HCT116 (cell line): ENCODE measurements around the gene BAG1. TPM values are rescaled to one million over a fixed set of nuclear protein-coding genes. Genes with fewer than 3 reads are reported as not detected.

Experiments used
- ATAC-seq: fragments of 200-7000 bp; cut with Tn5 transposase; 2 replicates; pipeline ENCODE4 v1.9.1; 2020; ENCODE audit warnings: mild to moderate bottlenecking, moderate library complexity
- BruUV-seq: library from RNA; stranded (reverse); fragments of 400-500 nt; replicated peaks from 2 replicates; lab custom pipeline; 2021; lab: Mats Ljungman, UMichigan
- CTCF ChIA-PET: fragments of 300-600 bp; sonication (Branson Sonifier 250); formaldehyde crosslinking; loops from one replicate; lab custom pipeline; 2021; ENCODE audit warnings: antibody characterized with exemption; lab: Charles Lee
- POLR2A ChIA-PET: fragments of 300-600, 350-600 bp; sonication (Branson Sonifier 250); formaldehyde crosslinking; loops from one replicate; lab custom pipeline; 2021; ENCODE audit warnings: antibody characterized with exemption; lab: Charles Lee
- RAD21 ChIA-PET, 2 experiments: fragments of 300-600 bp; sonication (Branson Sonifier 250); formaldehyde crosslinking; loops; one replicate each; lab custom pipeline; 2023; ENCODE audit warnings: low total read pairs in 2 of 2; ENCODE audit not compliant: uncharacterized antibody in 2 of 2, unreplicated experiment in 2 of 2, low non-redundant PET in 1 of 2; lab: Charles Lee
- DNase-seq: peaks from one replicate; pipeline ENCODE4 v3.0.0-alpha.2; 2010; ENCODE audit warnings: low read depth, low spot score
- H2AFZ ChIP-seq: fragments of 200-600 bp; shearing (Covaris generic), sonication (generic); 2 replicates; pipeline ENCODE4 v1.6.1; 2017; ENCODE audit warnings: low read depth, mixed run types, mixed read lengths, antibody characterized with exemption, low read length; ENCODE audit not compliant: poor library complexity, severe bottlenecking
- H3K27ac ChIP-seq: 2 replicates; pipeline ENCODE4 v1.5.1; 2012; ENCODE audit warnings: low read depth, low read length
- H3K27me3 ChIP-seq: fragments of 200-600 bp; sonication (generic); 2 replicates; pipeline ENCODE4 v1.6.1; 2016; ENCODE audit warnings: mixed run types, low read length, mixed read lengths; ENCODE audit not compliant: insufficient read depth
- H3K36me3 ChIP-seq, 2 experiments: fragments of 200-500 bp in 1 of 2; fragments of 200-600 bp in 1 of 2; sonication (Bioruptor generic) in 1 of 2; sonication (generic) in 1 of 2; 2 replicates each; pipeline versions ENCODE4 v1.5.1 to v1.6.1; 2014 to 2016; ENCODE audit warnings: low read length in 2 of 2, inconsistent platforms in 1 of 2, mixed read lengths in 1 of 2, mixed run types in 1 of 2; ENCODE audit not compliant: insufficient read depth in 2 of 2, control insufficient read depth in 1 of 2
- H3K4me1 ChIP-seq, 2 experiments: fragments of 200-600 bp in 1 of 2; sonication (generic) in 1 of 2; 2 replicates each; pipeline versions ENCODE4 v1.5.1 to v1.6.1; 2012 to 2017; ENCODE audit warnings: low read length in 2 of 2, inconsistent platforms in 1 of 2, mild to moderate bottlenecking in 1 of 2, mixed read lengths in 1 of 2, mixed run types in 1 of 2, moderate library complexity in 1 of 2; ENCODE audit not compliant: insufficient read depth in 2 of 2, control insufficient read depth in 1 of 2
- H3K4me2 ChIP-seq: fragments of 200-600 bp; sonication (generic); 2 replicates; pipeline ENCODE4 v1.6.1; 2017; ENCODE audit warnings: mixed run types, low read length, mixed read lengths
- H3K4me3 ChIP-seq, 2 experiments: fragments of 200-600 bp in 1 of 2; sonication (generic) in 1 of 2; replicated peaks in 1 of 2; 2 replicates each; pipeline ENCODE4 v1.5.1; 2011 to 2016; ENCODE audit warnings: low read length in 2 of 2, control low read depth in 1 of 2, low read depth in 1 of 2, mild to moderate bottlenecking in 1 of 2, mixed read lengths in 1 of 2, mixed run types in 1 of 2
- H3K79me2 ChIP-seq: fragments of 200-600 bp; sonication (generic); 2 replicates; pipeline ENCODE4 v1.6.1; 2017; ENCODE audit warnings: mild to moderate bottlenecking, mixed run types, low read length, moderate library complexity, mixed read lengths; ENCODE audit not compliant: insufficient read depth
- H3K9ac ChIP-seq: fragments of 200-600 bp; sonication (generic); 2 replicates; pipeline ENCODE4 v1.6.1; 2016; ENCODE audit warnings: low read length, mixed read lengths
- H3K9me2 ChIP-seq: fragments of 200-600 bp; sonication (generic), shearing (Covaris generic); 2 replicates; pipeline ENCODE4 v1.6.1; 2017; ENCODE audit warnings: mixed run types, mild to moderate bottlenecking, moderate library complexity; ENCODE audit not compliant: insufficient read depth
- H3K9me3 ChIP-seq, 2 experiments: fragments of 200-500 bp in 1 of 2; fragments of 200-600 bp in 1 of 2; sonication (Bioruptor generic) in 1 of 2; sonication (generic) in 1 of 2; 2 replicates each; pipeline ENCODE4 v1.6.1; 2014 to 2017; ENCODE audit warnings: low read length in 2 of 2, mixed read lengths in 2 of 2, inconsistent platforms in 1 of 2, low read depth in 1 of 2, mild to moderate bottlenecking in 1 of 2, mixed run types in 1 of 2, moderate library complexity in 1 of 2; ENCODE audit not compliant: control insufficient read depth in 1 of 2, insufficient read depth in 1 of 2
- H4K20me1 ChIP-seq: fragments of 200-600 bp; sonication (generic), shearing (Covaris generic); 2 replicates; pipeline ENCODE4 v1.6.1; 2017; ENCODE audit warnings: mixed run types, mild to moderate bottlenecking, moderate library complexity; ENCODE audit not compliant: insufficient read depth
- CBX3 ChIP-seq: IDR thresholded peaks from 2 replicates; pipeline ENCODE4 v1.6.1; 2012; ENCODE audit warnings: low read depth
- EGR1 ChIP-seq: IDR thresholded peaks from 2 replicates; pipeline ENCODE4 v1.6.1; 2012; ENCODE audit warnings: low read depth
- EZH2phosphoT487 ChIP-seq: fragments of 200-600 bp; IDR thresholded peaks from 2 replicates; pipeline ENCODE4 v1.6.1; 2018; ENCODE audit warnings: antibody characterized with exemption, borderline replicate concordance
- FOSL1 ChIP-seq: IDR thresholded peaks from 2 replicates; pipeline ENCODE4 v1.6.1; 2012; ENCODE audit warnings: low read depth
- JUND ChIP-seq: IDR thresholded peaks from 2 replicates; pipeline ENCODE4 v1.6.1; 2012
- POLR2A ChIP-seq: IDR thresholded peaks from 2 replicates; pipeline ENCODE4 v1.7.0; 2011; ENCODE audit warnings: borderline replicate concordance; ENCODE audit not compliant: insufficient read depth, insufficient read length; ENCODE audit errors: extremely low read depth
- POLR2AphosphoS5 ChIP-seq: IDR thresholded peaks from 2 replicates; pipeline ENCODE4 v1.6.1; 2011; ENCODE audit warnings: mild to moderate bottlenecking, low read depth, low read length, moderate library complexity
- RAD21 ChIP-seq: IDR thresholded peaks from 2 replicates; pipeline ENCODE4 v1.6.1; 2012; ENCODE audit warnings: low read depth, mild to moderate bottlenecking
- SIN3A ChIP-seq: IDR thresholded peaks from 2 replicates; pipeline ENCODE4 v1.6.1; 2012; ENCODE audit warnings: low read depth
- SP1 ChIP-seq: IDR thresholded peaks from 2 replicates; pipeline ENCODE4 v1.6.1; 2012; ENCODE audit warnings: low read depth
- SRF ChIP-seq: IDR thresholded peaks from 2 replicates; pipeline ENCODE4 v1.6.1; 2012; ENCODE audit warnings: low read depth
- TCF7L2 ChIP-seq: IDR thresholded peaks from 2 replicates; pipeline ENCODE4 v1.7.0; 2011; ENCODE audit warnings: borderline replicate concordance, inconsistent platforms; ENCODE audit not compliant: insufficient read depth, insufficient read length; ENCODE audit errors: extremely low read depth
- YY1 ChIP-seq: IDR thresholded peaks from 2 replicates; pipeline ENCODE4 v1.6.1; 2011; ENCODE audit warnings: low read length, low read depth, moderate library complexity, mild to moderate bottlenecking; ENCODE audit not compliant: insufficient replicate concordance; ENCODE audit errors: extremely low read depth
- ZFX ChIP-seq: fragments of 450-650 bp; IDR thresholded peaks from 2 replicates; pipeline ENCODE4 v1.6.1; 2017
- ZNF274 ChIP-seq: fragments of 200-500 bp; sonication (Bioruptor generic); IDR thresholded peaks from 2 replicates; pipeline ENCODE4 v1.6.1; 2014; ENCODE audit warnings: mild to moderate bottlenecking, low read depth, low read length, inconsistent platforms
- intact Hi-C: fragments of 100-400 bp; cut with micrococcal nuclease; formaldehyde crosslinking; loops from 2 replicates; pipeline ENCODE4 v1.10.0; 2022
- total RNA-seq: library from RNA; stranded (reverse); gene quantifications from one replicate; pipeline ENCODE4 v1.2.1, GENCODE V29; 2021; ENCODE audit not compliant: unreplicated experiment
- TF ChIP-seq, protein P1 (sequence below): IDR thresholded peaks from 2 replicates; pipeline ENCODE4 v1.6.1; 2011; ENCODE audit warnings: mild to moderate bottlenecking, low read length, moderate library complexity; ENCODE audit not compliant: insufficient replicate concordance; ENCODE audit errors: extremely low read depth
- TF ChIP-seq, protein P2 (sequence below), 3 experiments: fragments of 200-600 bp in 1 of 3; sonication (generic) in 1 of 3; IDR thresholded peaks in 2 of 3; conservative IDR thresholded peaks in 1 of 3; 2 replicates each; pipeline ENCODE4 v1.5.1; 2012 to 2017; ENCODE audit warnings: low read depth in 2 of 3, low read length in 2 of 3, antibody characterized with exemption in 1 of 3, borderline replicate concordance in 1 of 3, control low read depth in 1 of 3, mild to moderate bottlenecking in 1 of 3, mixed read lengths in 1 of 3, mixed run types in 1 of 3, moderate library complexity in 1 of 3; ENCODE audit not compliant: insufficient read depth in 1 of 3
- TF ChIP-seq, protein P3 (sequence below): IDR thresholded peaks from 2 replicates; pipeline ENCODE4 v1.6.1; 2012
- TF ChIP-seq, protein P4 (sequence below): IDR thresholded peaks from 2 replicates; pipeline ENCODE4 v1.6.1; 2012; ENCODE audit warnings: low read depth

BAG1 gene
- total RNA-seq, 1 experiment from 2014 or later = 58.2 TPM

DNA sequence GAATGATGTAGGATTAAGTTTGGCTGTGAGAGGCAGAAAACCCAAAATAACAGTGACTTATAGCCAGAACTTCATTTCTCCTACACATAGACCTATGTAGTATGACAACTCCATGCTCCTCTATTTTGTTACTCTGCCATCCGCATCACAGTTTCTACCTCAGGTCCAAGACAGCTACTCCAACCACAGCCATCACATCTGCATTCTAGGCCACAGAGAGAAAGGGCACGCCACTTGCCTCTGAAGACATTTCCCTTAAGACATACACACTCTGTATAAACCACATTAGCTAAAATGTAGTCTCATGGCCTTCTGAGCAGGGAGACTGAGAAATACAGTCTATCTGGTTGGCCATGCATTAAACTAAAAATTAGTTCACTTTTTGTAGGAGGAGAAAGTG lies 14.5 kb downstream of the BAG1 start:
- ChIA-PET CTCF (no interaction called here), RAD21 (no interaction called here), POLR2A (no interaction called here)
- Histone ChIP-seq H3K9me2 (no peaks in the 10 kb centered on the region), H3K27me3 (no peaks in the 10 kb centered on the region), H3K79me2 (no peaks in the 10 kb centered on the region), H3K36me3 (peaks cover 18 to 21% of the 10 kb centered on the region in 2 experiments; a peak in 3 of 4 replicates), H3K27ac (no peak overlapping the region), H3K4me1 (no peaks in the 10 kb centered on the region), H3K9ac (no peak overlapping the region), H2AFZ (no peak overlapping the region), H3K4me2 (no peak overlapping the region), H4K20me1 (no peaks in the 10 kb centered on the region), H3K9me3 (no peaks in the 10 kb centered on the region), H3K4me3 (no peak overlapping the region)
- no TSS peak for BruUV-seq
- TF ChIP-seq CBX3 (no peak), JUND (no peak), ZFX (no peak), SP1 (no peak), SRF (no peak), EZH2phosphoT487 (no peak), EGR1 (no peak), YY1 (no peak), TCF7L2 (no peak), POLR2AphosphoS5 (no peak), SIN3A (no peak), ZNF274 (no peak), POLR2A (no peak), RAD21 (no peak), FOSL1 (no peak)
- TF ChIP-seq, protein P1, sequence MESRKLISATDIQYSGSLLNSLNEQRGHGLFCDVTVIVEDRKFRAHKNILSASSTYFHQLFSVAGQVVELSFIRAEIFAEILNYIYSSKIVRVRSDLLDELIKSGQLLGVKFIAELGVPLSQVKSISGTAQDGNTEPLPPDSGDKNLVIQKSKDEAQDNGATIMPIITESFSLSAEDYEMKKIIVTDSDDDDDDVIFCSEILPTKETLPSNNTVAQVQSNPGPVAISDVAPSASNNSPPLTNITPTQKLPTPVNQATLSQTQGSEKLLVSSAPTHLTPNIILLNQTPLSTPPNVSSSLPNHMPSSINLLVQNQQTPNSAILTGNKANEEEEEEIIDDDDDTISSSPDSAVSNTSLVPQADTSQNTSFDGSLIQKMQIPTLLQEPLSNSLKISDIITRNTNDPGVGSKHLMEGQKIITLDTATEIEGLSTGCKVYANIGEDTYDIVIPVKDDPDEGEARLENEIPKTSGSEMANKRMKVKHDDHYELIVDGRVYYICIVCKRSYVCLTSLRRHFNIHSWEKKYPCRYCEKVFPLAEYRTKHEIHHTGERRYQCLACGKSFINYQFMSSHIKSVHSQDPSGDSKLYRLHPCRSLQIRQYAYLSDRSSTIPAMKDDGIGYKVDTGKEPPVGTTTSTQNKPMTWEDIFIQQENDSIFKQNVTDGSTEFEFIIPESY = no peak
- TF ChIP-seq, protein P2, sequence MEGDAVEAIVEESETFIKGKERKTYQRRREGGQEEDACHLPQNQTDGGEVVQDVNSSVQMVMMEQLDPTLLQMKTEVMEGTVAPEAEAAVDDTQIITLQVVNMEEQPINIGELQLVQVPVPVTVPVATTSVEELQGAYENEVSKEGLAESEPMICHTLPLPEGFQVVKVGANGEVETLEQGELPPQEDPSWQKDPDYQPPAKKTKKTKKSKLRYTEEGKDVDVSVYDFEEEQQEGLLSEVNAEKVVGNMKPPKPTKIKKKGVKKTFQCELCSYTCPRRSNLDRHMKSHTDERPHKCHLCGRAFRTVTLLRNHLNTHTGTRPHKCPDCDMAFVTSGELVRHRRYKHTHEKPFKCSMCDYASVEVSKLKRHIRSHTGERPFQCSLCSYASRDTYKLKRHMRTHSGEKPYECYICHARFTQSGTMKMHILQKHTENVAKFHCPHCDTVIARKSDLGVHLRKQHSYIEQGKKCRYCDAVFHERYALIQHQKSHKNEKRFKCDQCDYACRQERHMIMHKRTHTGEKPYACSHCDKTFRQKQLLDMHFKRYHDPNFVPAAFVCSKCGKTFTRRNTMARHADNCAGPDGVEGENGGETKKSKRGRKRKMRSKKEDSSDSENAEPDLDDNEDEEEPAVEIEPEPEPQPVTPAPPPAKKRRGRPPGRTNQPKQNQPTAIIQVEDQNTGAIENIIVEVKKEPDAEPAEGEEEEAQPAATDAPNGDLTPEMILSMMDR (IDR thresholded peaks at IDR 0.05 in 2 of 3, conservative IDR thresholded peaks at IDR 0.05 in 1 of 3; ENCODE audit: borderline replicate concordance in 1 of 3, insufficient read depth in 1 of 3, low read depth in 2 of 3, low read length in 2 of 3) = no peak
- TF ChIP-seq, protein P3, sequence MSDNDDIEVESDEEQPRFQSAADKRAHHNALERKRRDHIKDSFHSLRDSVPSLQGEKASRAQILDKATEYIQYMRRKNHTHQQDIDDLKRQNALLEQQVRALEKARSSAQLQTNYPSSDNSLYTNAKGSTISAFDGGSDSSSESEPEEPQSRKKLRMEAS = no peak
- TF ChIP-seq, protein P4, sequence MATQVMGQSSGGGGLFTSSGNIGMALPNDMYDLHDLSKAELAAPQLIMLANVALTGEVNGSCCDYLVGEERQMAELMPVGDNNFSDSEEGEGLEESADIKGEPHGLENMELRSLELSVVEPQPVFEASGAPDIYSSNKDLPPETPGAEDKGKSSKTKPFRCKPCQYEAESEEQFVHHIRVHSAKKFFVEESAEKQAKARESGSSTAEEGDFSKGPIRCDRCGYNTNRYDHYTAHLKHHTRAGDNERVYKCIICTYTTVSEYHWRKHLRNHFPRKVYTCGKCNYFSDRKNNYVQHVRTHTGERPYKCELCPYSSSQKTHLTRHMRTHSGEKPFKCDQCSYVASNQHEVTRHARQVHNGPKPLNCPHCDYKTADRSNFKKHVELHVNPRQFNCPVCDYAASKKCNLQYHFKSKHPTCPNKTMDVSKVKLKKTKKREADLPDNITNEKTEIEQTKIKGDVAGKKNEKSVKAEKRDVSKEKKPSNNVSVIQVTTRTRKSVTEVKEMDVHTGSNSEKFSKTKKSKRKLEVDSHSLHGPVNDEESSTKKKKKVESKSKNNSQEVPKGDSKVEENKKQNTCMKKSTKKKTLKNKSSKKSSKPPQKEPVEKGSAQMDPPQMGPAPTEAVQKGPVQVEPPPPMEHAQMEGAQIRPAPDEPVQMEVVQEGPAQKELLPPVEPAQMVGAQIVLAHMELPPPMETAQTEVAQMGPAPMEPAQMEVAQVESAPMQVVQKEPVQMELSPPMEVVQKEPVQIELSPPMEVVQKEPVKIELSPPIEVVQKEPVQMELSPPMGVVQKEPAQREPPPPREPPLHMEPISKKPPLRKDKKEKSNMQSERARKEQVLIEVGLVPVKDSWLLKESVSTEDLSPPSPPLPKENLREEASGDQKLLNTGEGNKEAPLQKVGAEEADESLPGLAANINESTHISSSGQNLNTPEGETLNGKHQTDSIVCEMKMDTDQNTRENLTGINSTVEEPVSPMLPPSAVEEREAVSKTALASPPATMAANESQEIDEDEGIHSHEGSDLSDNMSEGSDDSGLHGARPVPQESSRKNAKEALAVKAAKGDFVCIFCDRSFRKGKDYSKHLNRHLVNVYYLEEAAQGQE = no peak
- DNase-seq (no peak), ATAC-seq (no peak)
- intact Hi-C loops = no loop called here
